ENCODE data around the gene SLC30A1. TPM values are rescaled to one million over a fixed set of nuclear protein-coding genes. Genes with fewer than 3 reads are reported as not detected.

The SLC30A1 gene
- polyA plus RNA-seq, 1 of the 3 experiments (the other 2 are of a cell fraction): 6.9 TPM

DNA sequence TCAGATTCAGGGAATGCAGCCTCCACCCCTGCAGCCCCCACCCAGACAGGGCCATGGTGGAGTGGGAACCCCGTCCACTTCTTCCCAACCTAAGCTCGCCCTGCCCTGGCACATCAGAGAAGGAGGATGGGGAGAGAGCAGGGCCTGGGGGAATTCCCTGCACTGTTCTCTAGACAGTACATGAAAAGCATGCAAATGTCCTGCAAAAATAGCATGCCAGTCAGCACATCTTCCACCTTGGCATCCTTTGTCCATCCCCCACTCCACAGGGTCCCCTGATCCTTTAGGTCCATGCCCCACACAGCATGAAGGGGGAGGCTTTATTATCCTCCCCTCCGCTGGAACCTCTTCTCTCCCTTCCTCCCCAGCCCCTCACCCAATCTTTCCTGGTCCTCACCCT lies 52.0 kb downstream of the SLC30A1 start:
- Histone ChIP-seq H3K4me2 (no peak overlapping the region), H3F3A (replicated peaks; ENCODE audit: insufficient read depth) (no peaks in the 10 kb centered on the region), H4K20me1 (ENCODE audit: insufficient read depth) (no peaks in the 10 kb centered on the region), H3K9ac (no peak overlapping the region), H3K4me1 (ENCODE audit: control insufficient read depth in 1 of 2, insufficient read depth in 2 of 2, low read depth in 1 of 2, low read length in 1 of 2) (no peaks in the 10 kb centered on the region; a peak in 1 of 4 replicates), H3K36me3 (replicated peaks in 1 of 2; ENCODE audit: control insufficient read depth in 1 of 2, insufficient read depth in 2 of 2, low read length in 1 of 2) (no peaks in the 10 kb centered on the region), H3K27me3 (ENCODE audit: insufficient read depth) (no peaks in the 10 kb centered on the region), H3K9me2 (no peaks in the 10 kb centered on the region), H3K79me2 (ENCODE audit: insufficient read depth) (no peaks in the 10 kb centered on the region), H3K27ac (ENCODE audit: low read depth in 2 of 2, low read length in 1 of 2) (no peak overlapping the region), H3K4me3 (ENCODE audit: low read depth in 2 of 2, low read length in 1 of 2) (no peak overlapping the region), H3K9me3 (no peaks in the 10 kb centered on the region), H2AFZ (ENCODE audit: low read depth) (no peak overlapping the region)
- CTCF ChIA-PET: interaction anchor here (3.9 to 6.4 kb wide), 2 partner anchors 12 to 58 kb away, joined by 14 to 67 read pairs; no protein-coding TSS in a partner anchor
- POLR2A ChIA-PET: no interaction called here
- TF ChIP-seq, protein P1, sequence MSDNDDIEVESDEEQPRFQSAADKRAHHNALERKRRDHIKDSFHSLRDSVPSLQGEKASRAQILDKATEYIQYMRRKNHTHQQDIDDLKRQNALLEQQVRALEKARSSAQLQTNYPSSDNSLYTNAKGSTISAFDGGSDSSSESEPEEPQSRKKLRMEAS (IDR thresholded peaks at IDR 0.05; ENCODE audit: low read depth): no peak
- TF ChIP-seq NFIC (IDR thresholded peaks at IDR 0.05; ENCODE audit: borderline replicate concordance) (no peak), EP300 (IDR thresholded peaks at IDR 0.05; ENCODE audit: borderline replicate concordance in 1 of 2, low read depth in 1 of 2, low read length in 1 of 2) (no peak), SMC3 (IDR thresholded peaks at IDR 0.05; ENCODE audit: low read depth, low read length) (no peak), TEAD4 (IDR thresholded peaks at IDR 0.05; ENCODE audit: borderline replicate concordance, insufficient read depth) (no peak), FOXJ3 (CRISPR knock-in tag; IDR thresholded peaks at IDR 0.05) (no peak), EZH2phosphoT487 (IDR thresholded peaks at IDR 0.05; ENCODE audit: borderline replicate concordance, low read depth) (no peak), SIN3A (IDR thresholded peaks at IDR 0.05; ENCODE audit: borderline replicate concordance, low read depth, low read length) (no peak)
- TF ChIP-seq, protein P2, sequence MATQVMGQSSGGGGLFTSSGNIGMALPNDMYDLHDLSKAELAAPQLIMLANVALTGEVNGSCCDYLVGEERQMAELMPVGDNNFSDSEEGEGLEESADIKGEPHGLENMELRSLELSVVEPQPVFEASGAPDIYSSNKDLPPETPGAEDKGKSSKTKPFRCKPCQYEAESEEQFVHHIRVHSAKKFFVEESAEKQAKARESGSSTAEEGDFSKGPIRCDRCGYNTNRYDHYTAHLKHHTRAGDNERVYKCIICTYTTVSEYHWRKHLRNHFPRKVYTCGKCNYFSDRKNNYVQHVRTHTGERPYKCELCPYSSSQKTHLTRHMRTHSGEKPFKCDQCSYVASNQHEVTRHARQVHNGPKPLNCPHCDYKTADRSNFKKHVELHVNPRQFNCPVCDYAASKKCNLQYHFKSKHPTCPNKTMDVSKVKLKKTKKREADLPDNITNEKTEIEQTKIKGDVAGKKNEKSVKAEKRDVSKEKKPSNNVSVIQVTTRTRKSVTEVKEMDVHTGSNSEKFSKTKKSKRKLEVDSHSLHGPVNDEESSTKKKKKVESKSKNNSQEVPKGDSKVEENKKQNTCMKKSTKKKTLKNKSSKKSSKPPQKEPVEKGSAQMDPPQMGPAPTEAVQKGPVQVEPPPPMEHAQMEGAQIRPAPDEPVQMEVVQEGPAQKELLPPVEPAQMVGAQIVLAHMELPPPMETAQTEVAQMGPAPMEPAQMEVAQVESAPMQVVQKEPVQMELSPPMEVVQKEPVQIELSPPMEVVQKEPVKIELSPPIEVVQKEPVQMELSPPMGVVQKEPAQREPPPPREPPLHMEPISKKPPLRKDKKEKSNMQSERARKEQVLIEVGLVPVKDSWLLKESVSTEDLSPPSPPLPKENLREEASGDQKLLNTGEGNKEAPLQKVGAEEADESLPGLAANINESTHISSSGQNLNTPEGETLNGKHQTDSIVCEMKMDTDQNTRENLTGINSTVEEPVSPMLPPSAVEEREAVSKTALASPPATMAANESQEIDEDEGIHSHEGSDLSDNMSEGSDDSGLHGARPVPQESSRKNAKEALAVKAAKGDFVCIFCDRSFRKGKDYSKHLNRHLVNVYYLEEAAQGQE (IDR thresholded peaks at IDR 0.05; ENCODE audit: low read depth, low read length): no peak
- no peak for DNase-seq
- 83% methylated on average over 3 of the region's 3 CpGs for WGBS (ENCODE audit: low lambda C conversion rate)

DNA sequence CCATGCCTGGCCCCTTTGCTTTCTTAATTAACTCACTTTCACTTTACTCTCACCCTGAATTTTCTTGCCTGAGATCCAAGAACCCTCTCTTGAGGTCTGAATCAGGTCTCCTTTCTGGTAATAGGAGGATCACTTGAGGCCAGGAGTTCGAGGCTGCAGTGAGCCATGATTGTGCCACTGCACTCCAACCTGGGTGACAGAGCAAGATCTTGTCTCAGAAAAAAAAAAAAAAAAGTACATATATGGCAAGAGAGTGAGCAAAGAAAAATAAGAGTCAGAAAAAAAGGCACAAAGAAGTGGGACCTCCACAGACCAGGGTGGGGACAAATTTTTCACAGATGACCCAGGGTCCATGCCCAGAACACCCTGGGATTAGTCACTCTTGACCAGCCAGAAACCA lies 52.9 kb downstream of the SLC30A1 start:
- WGBS (ENCODE audit: low lambda C conversion rate): 42% methylated on average over 1 of the region's 1 CpG
- no peaks in the 10 kb centered on the region for H3K27me3 ChIP-seq (ENCODE audit: insufficient read depth)
- no peak for TF ChIP-seq FOXJ3 (CRISPR knock-in tag; IDR thresholded peaks at IDR 0.05)
- no peak for TF ChIP-seq GATA2 (CRISPR knock-in tag; IDR thresholded peaks at IDR 0.05)
- TF ChIP-seq MXI1 (IDR thresholded peaks at IDR 0.05; ENCODE audit: low read depth, low read length): no peak
- no peak for TF ChIP-seq RFX5 (IDR thresholded peaks at IDR 0.05; ENCODE audit: low read length)
- TF ChIP-seq NRF1 (IDR thresholded peaks at IDR 0.05; ENCODE audit: low read depth, low read length): no peak
- TF ChIP-seq CHD2 (IDR thresholded peaks at IDR 0.05; ENCODE audit: low read length, partially characterized antibody): no peak
- TF ChIP-seq, protein P1 (IDR thresholded peaks at IDR 0.05; ENCODE audit: low read depth): no peak
- TF ChIP-seq, protein P2 (IDR thresholded peaks at IDR 0.05; ENCODE audit: low read depth, low read length): no peak
- TF ChIP-seq RAD21 (IDR thresholded peaks at IDR 0.05; ENCODE audit: low read length): no peak
- TF ChIP-seq, protein P3, sequence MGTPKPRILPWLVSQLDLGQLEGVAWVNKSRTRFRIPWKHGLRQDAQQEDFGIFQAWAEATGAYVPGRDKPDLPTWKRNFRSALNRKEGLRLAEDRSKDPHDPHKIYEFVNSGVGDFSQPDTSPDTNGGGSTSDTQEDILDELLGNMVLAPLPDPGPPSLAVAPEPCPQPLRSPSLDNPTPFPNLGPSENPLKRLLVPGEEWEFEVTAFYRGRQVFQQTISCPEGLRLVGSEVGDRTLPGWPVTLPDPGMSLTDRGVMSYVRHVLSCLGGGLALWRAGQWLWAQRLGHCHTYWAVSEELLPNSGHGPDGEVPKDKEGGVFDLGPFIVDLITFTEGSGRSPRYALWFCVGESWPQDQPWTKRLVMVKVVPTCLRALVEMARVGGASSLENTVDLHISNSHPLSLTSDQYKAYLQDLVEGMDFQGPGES (IDR thresholded peaks at IDR 0.05; ENCODE audit: low read depth, low read length): no peak

More for the DNA sequence above, 52.9 kb downstream of the SLC30A1 start:
- ChIA-PET POLR2A (no interaction called here), CTCF (interaction anchor here (6.4 kb wide), 1 partner anchor 11 kb away, joined by 67 read pairs; no protein-coding TSS in a partner anchor)
- Histone ChIP-seq H2AFZ (ENCODE audit: low read depth) (no peak overlapping the region), H3K27ac (ENCODE audit: low read depth in 2 of 2, low read length in 1 of 2) (no peak overlapping the region), H3K36me3 (replicated peaks in 1 of 2; ENCODE audit: control insufficient read depth in 1 of 2, insufficient read depth in 2 of 2, low read length in 1 of 2) (no peaks in the 10 kb centered on the region), H3F3A (replicated peaks; ENCODE audit: insufficient read depth) (no peaks in the 10 kb centered on the region), H3K79me2 (ENCODE audit: insufficient read depth) (no peaks in the 10 kb centered on the region), H3K4me1 (ENCODE audit: control insufficient read depth in 1 of 2, insufficient read depth in 2 of 2, low read depth in 1 of 2, low read length in 1 of 2) (no peaks in the 10 kb centered on the region; a peak in 1 of 4 replicates), H3K9ac (no peak overlapping the region), H3K9me2 (no peaks in the 10 kb centered on the region), H4K20me1 (ENCODE audit: insufficient read depth) (no peaks in the 10 kb centered on the region), H3K4me3 (ENCODE audit: low read depth in 2 of 2, low read length in 1 of 2) (no peak overlapping the region), H3K4me2 (no peak overlapping the region), H3K9me3 (no peaks in the 10 kb centered on the region)
- no peak for DNase-seq

Measured in SK-N-SH (cell line).